Mesodermal cell (in vitro differentiated cells): ENCODE results near the gene MFGE8.

ENCODE experiments used
- H3K27ac ChIP-seq: 2 replicates; pipeline ENCODE4 v1.7.0; 2013; ENCODE audit warnings: mild to moderate bottlenecking, low read depth, low read length, moderate library complexity; ENCODE audit not compliant: severe bottlenecking
- H3K36me3 ChIP-seq: 2 replicates; pipeline ENCODE4 v1.7.1; 2013; ENCODE audit warnings: mild to moderate bottlenecking, low read length, moderate library complexity; ENCODE audit not compliant: control insufficient read depth, insufficient read depth
- H3K4me1 ChIP-seq: one replicate; pipeline ENCODE4 v1.7.1; 2013; ENCODE audit warnings: mild to moderate bottlenecking, low read length; ENCODE audit not compliant: insufficient read depth, control insufficient read depth, poor library complexity, severe bottlenecking
- H3K4me3 ChIP-seq: 2 replicates; pipeline ENCODE4 v1.7.0; 2013; ENCODE audit warnings: low read length, control low read depth, mild to moderate bottlenecking; ENCODE audit not compliant: insufficient read depth, poor library complexity, severe bottlenecking; ENCODE audit errors: extremely low read depth
- H3K9me3 ChIP-seq: 2 replicates; pipeline ENCODE4 v1.7.1; 2013; ENCODE audit warnings: mild to moderate bottlenecking, low read length, moderate library complexity; ENCODE audit not compliant: control insufficient read depth
- WGBS, 2 experiments: methylation state at CpG; one replicate each; pipeline ENCODE4 v1.1.5; 2013; ENCODE audit warnings: missing lambda C conversion rate in 2 of 2; ENCODE audit not compliant: insufficient coverage in 2 of 2; 5-methylcytosine and 5-hydroxymethylcytosine counted together

The MFGE8 gene

DNA sequence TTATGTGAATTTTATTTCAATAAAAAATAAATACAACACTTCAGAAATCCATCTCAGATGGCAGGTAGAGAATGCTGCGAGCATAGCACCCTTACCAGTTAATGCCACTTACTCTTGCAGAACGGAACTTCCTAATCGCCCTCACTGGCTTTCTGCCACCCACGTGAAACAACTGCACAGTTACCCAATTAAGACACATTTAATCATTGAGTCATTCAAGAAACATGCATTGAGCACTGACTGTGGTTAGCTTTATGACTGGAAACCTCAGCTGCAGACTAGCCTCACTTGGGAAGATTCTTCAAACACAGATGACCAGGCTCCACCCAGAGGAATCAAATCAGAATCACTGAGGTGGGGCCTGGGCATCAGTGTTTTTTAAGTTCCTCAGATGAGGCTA is 5.6 kb upstream of the MFGE8 start:
- H3K27ac ChIP-seq = no peak overlapping the region
- H3K9me3 ChIP-seq = no peaks in the 10 kb centered on the region
- H3K4me3 ChIP-seq = no peak overlapping the region
- H3K36me3 ChIP-seq = no peaks in the 10 kb centered on the region
- no peaks in the 10 kb centered on the region for H3K4me1 ChIP-seq
- WGBS, 2 experiments = 86 to 92% methylated on average over 4 of the region's 4 CpGs

DNA sequence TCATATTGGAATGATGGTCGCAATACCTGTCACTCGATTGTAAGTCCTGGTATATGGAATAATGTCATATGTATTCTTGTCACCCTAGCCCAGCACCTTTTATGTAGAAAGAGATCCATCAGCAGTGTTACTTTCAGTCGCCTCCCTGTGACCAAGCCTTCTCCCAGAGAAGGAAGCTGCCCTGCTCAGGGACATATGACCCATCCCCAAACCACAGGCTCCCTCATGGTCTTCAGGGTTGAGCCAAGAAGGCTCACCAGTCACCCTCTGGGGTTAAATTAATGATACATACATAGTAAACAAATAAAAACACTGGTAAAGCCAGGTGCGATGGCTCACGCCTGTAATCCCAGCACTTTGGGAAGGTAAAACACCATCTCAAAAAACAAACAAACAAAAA is 4.6 kb upstream of the MFGE8 start:
- 100% methylated on average over 1 of the region's 5 CpGs; no CpG with 5 or more reads in 1 of the 2 experiments for WGBS, 2 experiments
- Histone ChIP-seq H3K4me1 (no peaks in the 10 kb centered on the region), H3K4me3 (no peak overlapping the region), H3K9me3 (no peaks in the 10 kb centered on the region), H3K36me3 (no peaks in the 10 kb centered on the region), H3K27ac (no peak overlapping the region)

DNA sequence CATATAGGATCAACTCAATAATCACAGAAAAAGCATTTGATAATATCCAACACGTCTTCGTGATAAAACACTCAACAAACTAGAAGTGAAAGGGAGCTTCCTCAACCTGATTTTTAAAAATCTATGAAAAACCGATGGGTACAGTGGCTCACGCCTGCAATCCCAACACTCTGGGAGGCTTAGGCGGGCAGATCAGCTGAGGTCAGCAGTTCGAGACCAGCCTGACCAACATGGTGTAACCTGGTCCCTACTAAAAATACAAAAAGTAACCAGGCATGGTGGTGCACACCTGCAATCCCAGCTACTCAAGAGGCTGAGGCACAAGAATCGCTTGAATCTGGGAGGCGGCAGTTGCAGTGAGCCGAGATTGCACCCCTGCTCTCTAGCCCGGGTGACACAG is 2.2 kb upstream of the MFGE8 start:
- H3K9me3 ChIP-seq = no peaks in the 10 kb centered on the region
- 87 to 100% methylated on average over 6 to 7 of the region's 10 CpGs for WGBS, 2 experiments
- H3K4me3 ChIP-seq = no peak overlapping the region
- H3K27ac ChIP-seq = no peak overlapping the region
- peaks cover 7% of the 10 kb centered on the region for H3K36me3 ChIP-seq
- peaks cover 3% of the 10 kb centered on the region for H3K4me1 ChIP-seq

DNA sequence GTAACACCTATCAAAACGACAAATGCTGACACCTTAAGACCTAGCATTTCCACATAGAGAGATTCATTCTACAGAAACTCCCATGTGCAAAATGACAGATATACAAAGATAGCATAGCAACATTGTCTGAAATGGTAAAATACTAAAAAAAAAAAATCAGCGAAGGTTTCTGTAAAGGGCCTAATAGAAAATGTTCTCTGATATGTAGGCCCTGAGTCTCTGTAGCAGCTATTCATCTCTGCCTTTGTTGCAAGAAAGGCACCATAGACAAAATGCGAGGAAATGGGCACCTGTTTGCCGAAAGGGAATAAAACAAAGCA is 631 bp upstream of the MFGE8 start:
- 90% methylated on average over 2 of the region's 4 CpGs; no CpG with 5 or more reads in 1 of the 2 experiments for WGBS, 2 experiments
- Histone ChIP-seq H3K4me1 (peaks cover 12% of the 10 kb centered on the region), H3K9me3 (no peaks in the 10 kb centered on the region), H3K36me3 (peaks cover 22% of the 10 kb centered on the region), H3K27ac (no peak overlapping the region), H3K4me3 (peak overlapping the region; percentile 86)

DNA sequence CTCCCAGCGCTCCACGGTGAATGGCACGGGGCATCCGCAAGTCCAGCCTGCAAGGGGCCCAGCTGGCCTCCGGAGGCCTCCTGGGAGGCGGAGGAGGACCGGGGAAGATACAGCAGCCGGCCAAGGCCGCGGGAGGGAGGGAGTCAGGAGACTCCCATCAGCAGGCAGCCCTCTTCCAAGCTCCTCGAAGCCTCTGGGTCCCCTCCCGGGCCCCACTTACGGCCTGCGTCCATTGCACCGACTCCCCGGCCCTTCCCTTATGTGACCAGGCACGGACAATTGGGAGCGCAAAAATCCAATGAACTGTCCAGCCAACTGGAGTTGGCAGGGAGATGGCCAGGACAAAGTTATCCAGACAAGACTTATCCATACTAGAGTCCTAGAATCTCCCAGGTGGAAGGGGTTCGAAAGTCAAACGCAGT is 668 bp downstream of the MFGE8 start:
- Histone ChIP-seq H3K9me3 (no peaks in the 10 kb centered on the region), H3K4me1 (peaks cover 17% of the 10 kb centered on the region), H3K36me3 (peaks cover 35% of the 10 kb centered on the region), H3K27ac (peak overlapping the region; percentile 89), H3K4me3 (peak overlapping the region; percentile 86)
- 0 to 2% methylated on average over 12 to 19 of the region's 20 CpGs for WGBS, 2 experiments

DNA sequence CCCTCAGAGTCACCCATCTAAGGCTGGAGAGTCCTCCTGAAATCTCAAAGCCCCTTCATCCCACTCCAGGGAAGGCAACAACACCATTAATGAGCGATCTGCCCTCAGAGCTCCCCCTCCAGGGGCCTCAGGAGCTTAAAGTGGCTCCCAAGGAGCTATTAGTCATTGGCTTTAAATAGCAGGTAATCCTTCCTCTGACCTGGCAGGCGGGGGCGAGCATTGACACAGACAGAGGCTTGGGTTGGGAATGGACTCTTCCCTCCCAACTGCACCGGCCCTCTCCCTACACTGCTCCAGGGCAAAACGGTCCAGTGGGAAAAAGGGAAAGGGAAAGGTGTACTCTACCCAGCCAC is 1.4 kb downstream of the MFGE8 start:
- Histone ChIP-seq H3K4me3 (peak overlapping the region; percentile 86), H3K9me3 (no peaks in the 10 kb centered on the region), H3K27ac (peak overlapping the region; percentile 89), H3K4me1 (peaks cover 17% of the 10 kb centered on the region), H3K36me3 (peaks cover 43% of the 10 kb centered on the region)
- 0 to 17% methylated on average over 1 to 2 of the region's 5 CpGs for WGBS, 2 experiments

DNA sequence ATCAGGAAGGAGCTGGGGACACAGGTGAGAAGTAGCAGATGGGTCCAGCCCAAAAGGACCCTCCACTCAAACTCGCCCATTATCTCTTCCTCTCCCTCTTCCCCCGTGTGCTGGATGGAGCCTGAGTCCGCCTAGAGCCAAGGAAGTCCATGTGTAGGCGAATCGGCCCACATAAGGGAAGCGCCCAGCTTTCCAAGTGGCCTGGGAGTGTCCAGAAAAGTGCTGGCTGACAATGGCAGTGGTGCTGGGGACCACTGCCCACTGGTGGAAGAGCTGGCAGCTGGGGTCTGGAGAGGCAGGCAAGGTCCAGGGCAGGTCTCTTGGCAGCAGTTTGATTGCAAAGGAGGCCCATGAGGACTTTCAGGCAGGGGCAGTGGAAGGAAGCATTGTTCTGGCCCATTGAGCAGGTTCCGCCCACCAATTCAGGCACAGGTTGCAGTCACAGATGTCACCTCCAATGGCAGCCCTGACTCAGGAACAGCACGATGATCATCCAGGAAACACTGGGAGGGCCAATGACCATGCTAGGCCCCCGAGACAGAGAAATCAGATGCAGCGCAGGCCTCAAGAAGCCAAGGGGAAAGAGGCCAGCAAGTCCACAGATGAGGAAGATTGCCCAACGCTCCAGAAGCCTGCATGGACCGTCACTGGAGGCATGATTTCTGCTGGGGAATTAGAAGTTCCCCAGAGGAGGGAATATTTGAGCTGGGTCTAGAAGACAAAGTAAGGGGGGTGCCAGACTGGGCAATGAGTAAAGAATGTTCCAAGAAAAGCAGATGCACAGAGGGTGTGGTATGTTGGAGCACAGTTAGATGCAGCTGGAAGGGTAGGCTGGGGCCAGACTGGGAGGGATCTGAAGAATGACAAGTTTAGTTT is 3.0 kb downstream of the MFGE8 start:
- Histone ChIP-seq H3K27ac (no peak overlapping the region), H3K36me3 (peaks cover 59% of the 10 kb centered on the region), H3K9me3 (no peaks in the 10 kb centered on the region), H3K4me3 (peak overlapping the region; percentile 86), H3K4me1 (peaks cover 19% of the 10 kb centered on the region)
- WGBS, 2 experiments = 88 to 94% methylated on average over 12 of the region's 12 CpGs

DNA sequence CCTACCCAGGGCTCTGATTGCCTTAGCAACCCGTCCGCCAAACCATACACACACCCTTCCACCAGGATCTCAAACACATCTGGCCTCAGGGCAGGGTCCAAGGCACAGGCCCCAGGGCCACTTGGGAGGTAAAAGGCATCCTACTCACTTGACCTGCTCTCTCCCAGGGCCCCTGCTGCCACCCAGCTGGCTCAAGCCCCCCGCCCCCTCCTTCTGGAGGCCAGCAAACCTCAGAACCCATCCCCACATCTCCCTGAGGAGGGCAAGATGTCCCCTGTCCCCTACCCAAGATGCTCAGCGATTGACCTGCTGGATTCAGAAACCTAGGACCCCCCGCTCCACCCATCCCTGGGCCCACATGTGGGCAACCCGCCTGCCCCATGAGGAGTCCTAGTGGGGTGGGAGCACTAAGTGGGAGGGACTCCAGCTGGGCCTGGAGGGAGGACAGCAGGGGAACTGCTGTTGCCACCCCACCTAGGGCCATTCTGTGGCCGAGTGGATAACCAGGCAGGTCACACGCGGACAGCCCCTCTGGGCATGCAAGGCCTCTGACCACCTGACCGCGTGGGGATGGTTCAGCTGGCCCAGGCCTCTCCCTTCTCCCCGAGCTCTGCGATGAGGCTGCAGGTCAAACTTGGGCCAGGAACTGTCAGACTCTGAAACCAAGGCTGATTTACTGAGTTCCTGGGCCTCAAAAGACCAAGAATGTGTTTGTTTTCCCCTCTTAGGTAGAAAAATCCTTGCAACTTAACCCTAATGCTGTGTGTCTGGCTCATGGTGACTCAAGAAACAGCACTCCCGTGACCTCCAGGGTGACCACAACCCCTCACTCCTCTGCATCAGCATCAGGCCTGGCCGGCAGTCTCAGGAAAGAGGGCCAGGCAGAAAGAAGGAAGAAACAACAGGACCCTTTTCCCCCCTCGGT is 4.2 kb downstream of the MFGE8 start:
- no peak overlapping the region for H3K27ac ChIP-seq
- no peak overlapping the region for H3K4me3 ChIP-seq
- 93 to 97% methylated on average over 9 to 11 of the region's 16 CpGs for WGBS, 2 experiments
- peaks cover 23% of the 10 kb centered on the region for H3K4me1 ChIP-seq
- no peaks in the 10 kb centered on the region for H3K9me3 ChIP-seq
- peaks cover 69% of the 10 kb centered on the region for H3K36me3 ChIP-seq

DNA sequence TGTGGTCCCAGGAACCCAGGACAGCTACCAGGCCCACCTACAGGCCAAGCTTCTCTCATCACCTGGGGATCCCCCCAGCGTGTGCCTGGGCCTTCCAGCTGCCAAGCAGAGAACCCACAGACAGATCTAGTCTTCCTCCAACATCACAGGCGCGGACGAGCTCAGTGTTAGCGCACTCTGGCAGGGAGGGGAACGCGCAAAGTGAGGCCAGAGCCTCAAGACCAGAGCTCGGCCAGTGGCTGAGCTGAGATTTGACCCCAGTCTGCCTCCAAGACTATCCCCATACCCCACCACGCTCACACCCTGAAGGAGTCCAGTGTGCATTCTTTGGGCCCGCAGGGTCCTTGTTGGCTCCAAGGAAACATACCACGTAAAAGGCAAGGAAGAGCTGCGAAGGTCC is 5.1 kb downstream of the MFGE8 start:
- H3K4me1 ChIP-seq = peaks cover 23% of the 10 kb centered on the region
- H3K27ac ChIP-seq = no peak overlapping the region
- H3K4me3 ChIP-seq = no peak overlapping the region
- H3K9me3 ChIP-seq = no peaks in the 10 kb centered on the region
- H3K36me3 ChIP-seq = peaks cover 77% of the 10 kb centered on the region
- 94 to 96% methylated on average over 8 to 12 of the region's 12 CpGs for WGBS, 2 experiments

DNA sequence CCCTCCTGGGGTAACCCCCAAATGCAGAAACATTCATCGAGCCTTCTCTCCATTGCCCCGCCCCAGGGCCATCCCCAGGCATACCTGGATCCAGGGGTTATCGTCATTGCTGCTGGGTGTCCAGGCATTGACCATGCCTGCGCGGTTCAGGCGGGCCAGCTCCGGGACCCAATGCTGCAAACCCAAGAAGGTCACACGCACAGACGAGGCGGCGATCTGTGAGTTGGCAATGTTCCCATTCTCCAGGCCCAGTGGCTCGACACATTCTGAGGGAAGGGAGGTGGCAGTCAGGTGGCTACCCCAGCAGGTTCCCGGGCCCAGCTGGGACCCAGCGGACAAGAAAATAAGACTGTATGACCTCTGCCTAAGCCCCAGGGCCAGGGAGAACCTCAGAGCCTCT is 6.1 kb downstream of the MFGE8 start:
- H3K27ac ChIP-seq = no peak overlapping the region
- H3K4me3 ChIP-seq = no peak overlapping the region
- H3K4me1 ChIP-seq = peaks cover 23% of the 10 kb centered on the region
- no peaks in the 10 kb centered on the region for H3K9me3 ChIP-seq
- 94 to 97% methylated on average over 13 to 14 of the region's 14 CpGs for WGBS, 2 experiments
- H3K36me3 ChIP-seq = peaks cover 87% of the 10 kb centered on the region
